Measurements from ENCODE around the gene CBFB. TPM values are rescaled to one million over a fixed set of nuclear protein-coding genes. Genes with fewer than 3 reads are reported as not detected.

Gene CBFB
- total and polyA plus RNA-seq, 2 of the 13 experiments (the other 11 are each of a cell fraction or from before 2014, with no cell fraction given) = 22.1 to 70.8 TPM

GRCh38 chr16:67150047-67150832 lies 121.3 kb downstream of the CBFB start (continued):
- TF ChIP-seq THRA (CRISPR knock-in tag; IDR thresholded peaks at IDR 0.05; ENCODE audit: borderline replicate concordance) = no peak
- TF ChIP-seq ZFY (CRISPR knock-in tag; IDR thresholded peaks at IDR 0.05) = no peak
- no peak for TF ChIP-seq SMARCC2 (IDR thresholded peaks at IDR 0.05)
- 0 out of 2 replicates have a peak, but pooled peaks have one; percentile 71 for TF ChIP-seq ZNF275 (CRISPR knock-in tag; IDR thresholded peaks at IDR 0.05; ENCODE audit: borderline replicate concordance)
- 0 out of 2 replicates have a peak, but pooled peaks have one; percentile 30 for TF ChIP-seq ZNF747 (CRISPR knock-in tag; IDR thresholded peaks at IDR 0.05; ENCODE audit: borderline replicate concordance)
- no peak for TF ChIP-seq TRIM22 (IDR thresholded peaks at IDR 0.05)
- TF ChIP-seq RBM39 (IDR thresholded peaks at IDR 0.05; ENCODE audit: low read depth, low read length, poor library complexity, severe bottlenecking) = no peak
- TF ChIP-seq ZNF512B (CRISPR knock-in tag; IDR thresholded peaks at IDR 0.05; ENCODE audit: borderline replicate concordance) = 0 out of 2 replicates have a peak, but pooled peaks have one; percentile 21
- TF ChIP-seq CHD2 (IDR thresholded peaks at IDR 0.05; ENCODE audit: low read depth, low read length) = no peak
- no peak for TF ChIP-seq HMGXB3 (CRISPR knock-in tag; IDR thresholded peaks at IDR 0.05; ENCODE audit: borderline replicate concordance)
- no peak for TF ChIP-seq ZNF670 (CRISPR knock-in tag; IDR thresholded peaks at IDR 0.05; ENCODE audit: borderline replicate concordance)
- TF ChIP-seq ZNF350 (CRISPR knock-in tag; IDR thresholded peaks at IDR 0.05; ENCODE audit: borderline replicate concordance, low read depth) = no peak
- no peak for TF ChIP-seq TFDP1 (CRISPR knock-in tag; IDR thresholded peaks at IDR 0.05; ENCODE audit: borderline replicate concordance)
- TF ChIP-seq NONO (IDR thresholded peaks at IDR 0.05) = no peak
- no peak; the same call in 1 of the 2 replicates for TF ChIP-seq NONO (CRISPR knock-in tag; conservative IDR thresholded peaks at IDR 0.05)
